GM18520 (cell line): ENCODE data around the gene LIME1.

Experiments used
- ATAC-seq: cut with Tn5 transposase; IDR thresholded peaks from one replicate; pipeline ENCODE4 v1.9.1; 2021; ENCODE audit not compliant: unreplicated experiment

The LIME1 gene

DNA sequence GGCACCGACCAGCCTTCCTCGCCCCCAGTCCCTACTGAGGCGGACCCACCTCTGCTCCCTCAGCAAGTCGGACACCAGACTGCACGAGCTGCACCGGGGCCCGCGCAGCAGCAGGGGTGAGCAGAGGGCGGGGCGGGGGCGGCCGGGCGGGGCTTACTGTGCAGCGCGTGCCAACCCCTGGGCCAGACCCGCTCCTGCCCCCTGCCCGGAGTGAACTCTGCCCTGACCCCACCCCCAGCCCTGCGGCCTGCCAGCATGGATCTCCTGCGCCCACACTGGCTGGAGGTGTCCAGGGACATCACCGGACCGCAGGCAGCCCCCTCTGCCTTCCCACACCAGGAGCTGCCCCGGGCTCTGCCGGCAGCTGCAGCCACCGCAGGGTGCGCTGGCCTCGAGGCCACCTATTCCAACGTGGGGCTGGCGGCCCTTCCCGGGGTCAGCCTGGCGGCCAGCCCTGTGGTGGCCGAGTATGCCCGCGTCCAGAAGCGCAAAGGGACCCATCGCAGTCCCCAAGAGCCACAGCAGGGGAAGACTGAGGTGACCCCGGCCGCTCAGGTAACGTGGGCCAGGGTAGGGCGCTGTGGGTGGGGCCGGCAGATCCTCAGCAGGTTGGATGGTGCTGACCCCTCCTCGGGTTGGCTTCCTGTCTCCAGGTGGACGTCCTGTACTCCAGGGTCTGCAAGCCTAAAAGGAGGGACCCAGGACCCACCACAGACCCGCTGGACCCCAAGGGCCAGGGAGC lies 1.7 kb downstream of the LIME1 start:
- no peak for ATAC-seq

DNA sequence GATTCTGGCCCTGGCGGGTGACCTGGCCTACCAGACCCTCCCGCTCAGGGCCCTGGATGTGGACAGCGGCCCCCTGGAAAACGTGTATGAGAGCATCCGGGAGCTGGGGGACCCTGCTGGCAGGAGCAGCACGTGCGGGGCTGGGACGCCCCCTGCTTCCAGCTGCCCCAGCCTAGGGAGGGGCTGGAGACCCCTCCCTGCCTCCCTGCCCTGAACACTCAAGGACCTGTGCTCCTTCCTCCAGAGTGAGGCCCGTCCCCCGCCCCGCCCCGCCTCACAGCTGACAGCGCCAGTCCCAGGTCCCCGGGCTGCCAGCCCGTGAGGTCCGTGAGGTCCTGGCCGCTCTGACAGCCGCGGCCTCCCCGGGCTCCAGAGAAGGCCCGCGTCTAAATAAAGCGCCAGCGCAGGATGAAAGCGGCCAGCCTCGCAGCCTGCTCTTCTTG lies 2.2 kb downstream of the LIME1 start:
- no peak for ATAC-seq

DNA sequence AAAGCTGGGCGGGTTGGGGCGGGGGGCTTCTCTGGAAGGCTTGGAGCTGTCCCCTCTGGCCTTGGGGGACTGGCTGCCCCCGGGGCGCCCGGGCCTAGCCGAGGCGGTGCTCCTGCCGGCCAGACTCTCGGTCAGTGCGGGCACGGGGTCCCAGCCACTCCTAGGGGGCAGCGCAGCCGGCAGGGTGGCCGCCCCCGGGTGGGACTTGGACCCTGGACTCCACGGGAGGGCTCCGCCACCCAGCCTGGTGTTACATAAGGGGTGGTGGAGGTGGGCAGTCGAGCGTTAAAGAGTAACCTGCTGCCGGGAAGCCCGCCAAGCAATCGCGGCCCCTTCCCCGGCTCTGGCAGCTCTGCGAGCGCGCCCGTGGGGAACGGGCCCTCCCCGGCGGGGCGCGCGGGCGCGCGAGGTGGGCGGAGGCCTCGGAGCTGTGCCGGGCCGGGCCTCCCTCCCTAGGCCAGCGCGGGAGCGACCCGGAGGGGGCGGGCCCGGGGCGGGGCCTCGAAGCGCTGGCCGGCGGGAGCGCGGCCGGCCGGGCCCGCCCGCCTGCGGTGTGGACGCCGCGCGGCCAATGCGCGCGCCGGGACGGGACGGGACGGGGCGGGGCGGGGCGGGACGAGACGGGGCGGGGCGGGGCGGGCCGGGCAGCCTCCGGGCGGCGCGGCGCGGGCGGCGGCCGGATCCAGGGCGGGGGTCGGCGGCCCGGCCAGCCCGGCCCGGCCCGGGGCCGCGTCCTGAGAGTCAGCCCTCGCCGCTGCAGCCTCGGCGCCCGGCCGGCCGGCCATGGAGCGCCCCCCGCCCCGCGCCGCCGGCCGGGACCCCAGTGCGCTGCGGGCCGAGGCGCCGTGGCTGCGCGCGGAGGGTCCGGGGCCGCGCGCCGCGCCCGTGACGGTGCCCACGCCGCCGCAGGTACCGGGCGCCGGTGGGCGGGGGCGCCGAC lies 2.9 kb downstream of the LIME1 start, which contains the start of gene SLC2A4RG:
Gene SLC2A4RG (plus strand): TSS at position 647 of the 940 bp plus-strand sequence. CDS start 137 bp downstream, at position 784.
- peak; percentile 33 for ATAC-seq

DNA sequence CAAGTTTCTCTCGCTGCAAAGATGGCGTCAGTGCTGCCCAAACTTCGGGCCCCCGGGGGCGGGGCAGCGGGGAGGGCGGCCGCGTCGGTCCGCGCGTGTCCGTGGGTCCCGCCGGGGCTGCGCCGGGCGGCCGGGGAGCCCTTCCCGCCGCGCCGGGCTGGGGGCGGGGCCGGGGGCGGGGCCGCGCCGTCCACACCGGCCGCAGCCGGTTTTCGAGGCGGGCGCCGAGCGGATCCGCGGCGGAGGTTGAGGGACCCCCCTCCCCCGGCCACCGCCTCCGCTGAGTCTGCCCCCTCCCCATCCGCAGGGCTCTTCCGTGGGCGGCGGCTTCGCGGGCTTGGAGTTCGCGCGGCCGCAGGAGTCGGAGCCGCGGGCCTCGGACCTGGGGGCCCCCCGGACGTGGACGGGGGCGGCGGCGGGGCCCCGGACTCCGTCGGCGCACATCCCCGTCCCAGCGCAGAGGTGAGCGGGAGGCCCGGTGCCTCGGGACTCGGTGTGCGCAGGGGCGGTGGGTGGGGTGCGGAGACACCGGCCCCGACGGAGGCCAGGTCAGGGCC lies 3.7 kb downstream of the LIME1 start:
- peak; percentile 13 for ATAC-seq

DNA sequence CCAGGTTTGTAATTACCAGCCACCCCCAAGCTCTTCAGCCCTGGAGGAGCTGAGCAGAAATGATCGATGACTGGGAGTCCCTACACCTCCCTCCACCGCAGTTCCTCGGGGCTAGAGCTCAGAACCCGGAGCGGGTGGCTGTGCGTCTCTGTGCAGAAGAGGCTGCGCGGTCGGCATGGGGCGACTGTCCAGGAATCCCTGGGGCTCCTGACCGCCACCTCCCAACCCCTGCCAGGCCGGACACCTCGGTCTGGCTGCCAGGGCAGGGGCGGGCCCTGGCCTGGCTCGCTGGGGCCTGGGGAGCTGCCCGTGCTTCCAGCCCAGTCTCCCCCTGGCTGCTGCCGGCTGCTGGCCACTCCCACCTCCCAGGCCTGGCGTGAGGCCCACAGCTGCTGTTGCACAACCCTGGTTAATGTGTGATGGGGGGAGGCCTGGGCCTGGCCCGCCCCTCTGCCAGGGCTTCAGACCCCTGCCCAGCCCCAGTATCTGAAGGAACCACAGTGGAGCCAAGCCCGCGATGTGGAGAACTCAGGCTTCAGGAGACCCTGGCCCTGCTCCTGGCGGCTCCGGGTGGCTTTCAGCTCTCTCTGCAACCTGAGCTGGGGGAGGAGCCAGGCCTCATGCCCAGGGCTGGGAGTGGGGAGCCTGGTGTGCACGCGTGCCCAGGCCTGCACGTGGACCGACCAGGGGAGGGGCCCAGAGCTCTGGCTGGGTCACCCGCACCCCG lies 4.3 kb downstream of the LIME1 start:
- no peak for ATAC-seq

DNA sequence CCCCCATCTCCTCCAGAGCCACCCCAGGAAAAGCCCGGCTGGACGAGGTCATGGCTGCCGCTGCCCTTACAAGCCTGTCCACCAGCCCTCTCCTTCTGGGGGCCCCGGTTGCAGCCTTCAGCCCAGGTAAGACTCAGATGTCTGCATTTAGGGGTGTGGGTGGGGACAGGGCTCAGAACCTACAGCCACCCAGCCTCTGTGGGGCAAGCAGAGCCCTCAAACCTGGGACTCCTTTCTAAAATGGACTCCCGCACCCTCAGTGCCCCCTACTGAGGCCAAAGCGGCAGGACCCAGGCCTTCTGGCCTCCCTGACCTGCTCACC lies 4.9 kb downstream of the LIME1 start:
- no peak for ATAC-seq

DNA sequence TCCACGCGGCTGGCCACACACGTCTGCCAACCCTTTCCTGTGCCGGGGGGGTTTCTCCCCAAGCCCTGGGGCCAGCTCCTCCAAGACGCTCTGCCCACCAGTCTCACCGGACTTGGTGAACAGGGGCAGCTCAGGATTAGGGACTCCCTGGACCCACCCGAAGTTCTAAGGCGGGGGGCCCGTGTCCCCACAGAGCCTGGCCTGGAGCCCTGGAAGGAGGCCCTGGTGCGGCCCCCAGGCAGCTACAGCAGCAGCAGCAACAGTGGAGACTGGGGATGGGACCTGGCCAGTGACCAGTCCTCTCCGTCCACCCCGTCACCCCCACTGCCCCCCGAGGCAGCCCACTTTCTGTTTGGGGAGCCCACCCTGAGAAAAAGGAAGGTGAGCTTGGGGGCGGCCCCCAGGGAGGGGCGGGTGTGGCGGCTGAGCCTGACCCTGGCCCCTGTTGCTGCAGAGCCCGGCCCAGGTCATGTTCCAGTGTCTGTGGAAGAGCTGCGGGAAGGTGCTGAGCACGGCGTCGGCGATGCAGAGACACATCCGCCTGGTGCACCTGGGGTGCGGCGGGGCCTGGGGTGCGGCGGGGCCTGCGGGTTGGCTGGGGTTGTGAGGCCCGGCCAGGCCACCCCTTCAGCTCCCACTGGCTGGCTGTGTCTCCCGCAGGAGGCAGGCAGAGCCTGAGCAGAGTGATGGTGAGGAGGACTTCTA lies 5.4 kb downstream of the LIME1 start:
- no peak for ATAC-seq

DNA sequence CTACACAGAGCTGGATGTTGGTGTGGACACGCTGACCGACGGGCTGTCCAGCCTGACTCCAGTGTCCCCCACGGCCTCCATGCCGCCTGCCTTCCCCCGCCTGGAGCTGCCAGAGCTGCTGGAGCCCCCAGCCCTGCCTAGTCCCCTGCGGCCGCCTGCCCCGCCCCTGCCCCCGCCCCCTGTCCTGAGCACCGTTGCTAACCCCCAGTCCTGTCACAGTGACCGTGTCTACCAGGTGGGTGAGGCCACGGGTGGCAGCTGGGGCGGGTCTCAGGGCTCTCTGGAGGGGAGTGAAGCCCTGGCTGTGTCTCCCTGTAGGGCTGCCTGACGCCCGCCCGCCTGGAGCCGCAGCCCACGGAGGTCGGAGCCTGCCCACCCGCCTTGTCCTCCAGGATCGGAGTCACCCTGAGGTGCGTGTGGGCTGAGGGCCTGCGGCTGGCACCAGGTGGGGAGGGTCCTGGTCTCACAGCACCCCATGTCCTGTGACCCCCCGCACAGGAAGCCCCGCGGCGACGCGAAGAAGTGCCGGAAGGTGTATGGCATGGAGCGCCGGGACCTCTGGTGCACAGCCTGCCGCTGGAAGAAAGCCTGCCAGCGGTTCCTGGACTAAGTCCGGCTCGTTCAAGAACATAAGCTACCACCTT lies 6.0 kb downstream of the LIME1 start:
- no peak for ATAC-seq

DNA sequence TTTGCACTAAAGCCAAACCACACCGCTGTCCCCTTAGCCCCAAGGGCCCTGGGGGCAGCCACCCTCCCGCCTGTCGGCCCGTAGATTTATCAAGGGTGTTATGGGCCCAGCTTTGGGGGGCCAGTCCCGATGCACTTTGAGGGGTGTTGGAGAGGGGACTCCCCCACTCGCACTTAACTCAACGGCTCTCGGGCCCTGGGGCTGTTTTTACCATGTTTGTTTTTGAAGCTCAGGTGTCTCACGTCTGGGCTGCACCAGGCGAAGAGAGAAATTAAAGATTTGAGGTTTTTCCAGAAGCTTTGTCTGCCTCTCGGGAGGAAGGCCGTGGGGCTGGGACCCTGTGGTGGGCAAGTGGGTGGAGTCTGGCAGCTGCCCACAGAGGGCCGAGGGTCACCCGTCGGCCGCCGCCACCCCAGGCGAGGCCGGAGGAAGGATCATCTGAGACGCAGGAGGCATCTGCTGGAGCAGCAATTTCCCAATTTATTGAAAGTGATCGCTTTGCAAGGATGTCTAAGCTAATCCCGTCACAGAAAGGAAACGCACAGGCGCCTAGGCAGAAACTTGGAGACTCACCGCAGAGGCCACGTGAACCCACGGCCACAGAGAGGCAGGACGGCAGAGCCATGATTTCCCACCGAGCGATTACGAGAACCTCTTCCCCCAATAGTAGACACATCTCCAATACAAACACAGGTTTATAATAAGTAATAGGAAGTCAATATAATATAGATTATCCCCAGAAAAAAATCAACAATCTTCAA lies 6.9 kb downstream of the LIME1 start:
- ATAC-seq = no peak

DNA sequence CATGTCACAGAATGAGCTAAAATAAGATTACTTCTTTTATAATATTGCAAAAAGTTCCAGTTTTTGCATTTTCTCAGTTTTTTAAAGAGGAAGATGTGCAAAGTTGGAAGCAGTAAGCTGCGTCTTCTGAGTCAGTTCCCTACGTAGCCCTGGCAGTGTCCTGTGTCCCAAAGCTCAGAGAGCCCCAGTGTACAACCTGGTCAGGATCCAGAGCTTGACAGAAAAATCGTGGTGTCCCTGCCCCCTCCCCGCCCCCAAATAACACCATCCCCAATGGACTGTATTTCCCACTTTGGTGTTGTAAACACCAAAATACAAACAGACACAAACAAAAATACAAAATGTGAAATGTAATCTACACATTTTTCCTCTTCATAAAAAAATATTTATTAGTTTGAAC lies 7.7 kb downstream of the LIME1 start:
- no peak for ATAC-seq

DNA sequence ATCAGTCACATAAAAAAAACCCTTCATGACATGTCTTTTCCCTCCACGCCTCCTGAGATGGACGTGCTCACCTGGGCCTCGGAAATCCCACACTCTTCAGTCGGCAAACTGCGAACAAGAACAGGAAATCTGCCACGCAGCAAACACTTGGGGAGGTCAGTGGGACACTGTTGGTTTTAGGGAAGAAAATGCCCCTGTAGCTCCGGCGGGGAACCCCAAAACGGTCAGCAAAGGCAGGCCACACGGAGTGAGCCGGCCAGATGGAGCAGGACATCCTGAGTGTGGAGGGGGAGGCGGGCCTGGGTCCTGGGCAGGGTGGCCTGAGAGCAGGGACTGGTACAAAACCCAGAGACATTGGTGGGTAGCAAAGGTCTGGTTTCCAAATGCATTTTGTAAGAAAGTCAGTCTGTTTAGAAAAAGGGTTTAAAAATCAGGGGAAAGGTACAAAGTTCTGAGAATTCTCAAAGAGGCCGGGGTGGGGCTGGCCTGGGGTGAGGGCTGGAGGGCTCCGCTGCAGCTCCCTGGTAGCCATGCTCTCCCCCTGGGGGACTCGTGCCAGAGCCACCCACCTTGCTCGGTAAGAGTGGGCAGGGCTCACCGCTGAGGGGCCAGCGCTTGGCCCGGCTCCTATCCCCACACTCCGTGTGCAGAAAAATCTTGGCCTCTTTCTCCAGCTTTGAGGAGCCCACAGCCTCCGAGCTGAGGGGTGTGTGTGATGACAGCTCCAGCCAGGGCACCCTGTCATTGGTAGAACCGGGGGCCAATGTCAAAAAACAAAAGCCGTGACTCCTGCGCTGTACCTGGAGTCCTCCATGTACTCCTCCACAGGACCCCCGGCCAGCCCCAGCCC lies 8.3 kb downstream of the LIME1 start:
- ATAC-seq = no peak

DNA sequence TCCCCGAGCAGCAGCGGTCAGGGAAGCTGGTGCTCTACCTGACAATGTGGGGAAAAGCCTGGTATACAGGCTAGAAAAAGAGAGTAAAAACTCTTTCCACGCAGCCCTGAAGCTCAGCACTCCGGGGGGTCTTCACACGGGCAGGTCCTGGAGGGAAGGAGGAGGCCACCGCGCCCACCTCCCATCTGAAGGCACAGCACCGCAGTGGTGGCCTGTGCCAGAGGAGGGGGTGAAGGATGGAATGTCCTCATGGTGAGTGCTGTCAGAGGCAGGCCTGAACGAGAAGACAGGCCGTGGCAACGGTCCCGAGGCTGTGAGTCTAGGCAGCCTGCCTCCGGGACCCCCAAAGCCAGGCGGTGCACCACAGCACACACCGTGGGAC lies 9.0 kb downstream of the LIME1 start:
- ATAC-seq = no peak

DNA sequence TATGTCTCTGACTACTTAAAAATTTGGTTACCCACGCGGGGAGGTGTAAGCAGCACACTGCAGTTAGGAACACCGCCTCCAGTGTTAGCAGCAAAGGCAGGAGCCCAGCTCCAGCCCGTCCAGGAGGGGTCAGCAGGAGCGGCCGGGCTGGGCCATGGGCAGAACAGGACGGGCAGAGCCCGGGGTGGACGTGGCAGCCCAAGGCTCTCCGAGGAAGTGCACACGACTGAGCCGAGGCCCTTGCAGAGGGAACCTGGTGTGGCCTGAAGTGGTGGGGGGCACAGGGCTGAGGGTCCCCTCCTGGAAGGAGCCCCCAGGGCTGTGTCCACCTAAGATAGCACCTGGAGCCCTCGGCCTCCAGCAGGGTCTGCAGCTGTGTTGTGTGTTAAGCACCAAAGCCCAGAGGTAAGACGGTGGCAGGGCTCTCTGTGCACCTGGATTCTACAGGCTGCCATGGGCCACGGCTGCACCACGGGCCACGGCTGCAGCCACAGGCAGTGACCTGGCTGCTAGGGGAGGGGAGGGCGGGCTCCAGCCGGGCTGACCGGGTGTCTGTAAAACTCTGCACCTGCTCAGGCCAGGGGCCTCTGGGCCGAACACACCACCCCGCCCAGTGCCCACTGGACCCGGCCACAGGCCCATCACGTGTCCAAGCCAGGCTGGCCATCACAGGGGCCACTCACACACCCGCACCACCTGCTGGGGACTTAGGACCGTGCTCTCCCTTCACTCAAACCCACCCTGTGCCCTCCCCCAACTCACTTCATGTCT lies 9.7 kb downstream of the LIME1 start:
- ATAC-seq = no peak

DNA sequence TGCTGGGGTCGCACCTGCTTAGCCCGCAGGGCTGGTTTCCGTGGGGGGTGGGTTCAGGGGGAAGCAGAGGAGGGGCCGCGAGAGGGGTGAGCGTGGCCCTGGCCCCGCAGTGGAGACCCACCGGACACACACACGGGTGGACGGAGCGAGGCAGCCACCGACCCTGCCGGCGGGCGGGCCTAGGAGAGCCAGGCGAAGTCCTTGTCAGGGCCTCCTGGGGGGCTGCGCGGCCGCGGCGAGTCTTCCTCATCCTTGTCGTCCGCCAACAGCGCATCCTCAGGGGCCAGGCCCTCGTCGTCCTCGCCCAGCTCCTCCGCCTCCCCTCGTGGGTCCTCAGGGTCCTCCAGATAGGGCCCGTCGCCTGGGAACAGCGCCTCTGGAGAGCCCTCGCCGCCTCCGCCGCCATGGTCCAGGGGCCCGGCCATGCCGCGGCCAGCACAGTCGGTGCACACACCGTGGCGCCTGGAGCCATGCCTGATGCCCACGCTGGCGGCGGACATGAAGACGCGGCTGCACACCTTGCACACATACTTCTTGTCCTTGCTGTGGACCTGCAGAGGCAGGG lies 10.4 kb downstream of the LIME1 start:
- no peak for ATAC-seq

DNA sequence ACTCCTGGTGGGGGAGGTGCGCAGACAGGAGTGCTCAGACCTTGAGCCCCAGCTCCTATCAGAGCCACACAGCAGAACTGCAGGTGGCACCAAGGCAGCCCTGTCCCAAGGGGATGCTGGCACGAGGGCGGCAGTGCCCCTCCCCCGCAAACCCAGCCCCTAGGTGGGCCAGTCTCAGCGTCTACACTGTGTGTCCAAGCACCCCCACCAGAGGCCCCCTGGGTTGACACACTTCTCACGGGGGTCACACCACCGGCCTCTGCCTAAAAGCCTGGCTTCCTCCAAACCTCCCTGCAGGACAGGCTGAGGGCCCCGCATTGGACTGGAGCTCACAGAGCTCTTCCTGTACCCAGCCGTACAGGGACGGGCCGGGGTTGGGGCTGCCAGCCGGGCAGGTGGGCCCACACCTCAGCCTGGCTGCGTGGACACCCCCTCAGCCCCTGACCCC lies 11.2 kb downstream of the LIME1 start:
- no peak for ATAC-seq

DNA sequence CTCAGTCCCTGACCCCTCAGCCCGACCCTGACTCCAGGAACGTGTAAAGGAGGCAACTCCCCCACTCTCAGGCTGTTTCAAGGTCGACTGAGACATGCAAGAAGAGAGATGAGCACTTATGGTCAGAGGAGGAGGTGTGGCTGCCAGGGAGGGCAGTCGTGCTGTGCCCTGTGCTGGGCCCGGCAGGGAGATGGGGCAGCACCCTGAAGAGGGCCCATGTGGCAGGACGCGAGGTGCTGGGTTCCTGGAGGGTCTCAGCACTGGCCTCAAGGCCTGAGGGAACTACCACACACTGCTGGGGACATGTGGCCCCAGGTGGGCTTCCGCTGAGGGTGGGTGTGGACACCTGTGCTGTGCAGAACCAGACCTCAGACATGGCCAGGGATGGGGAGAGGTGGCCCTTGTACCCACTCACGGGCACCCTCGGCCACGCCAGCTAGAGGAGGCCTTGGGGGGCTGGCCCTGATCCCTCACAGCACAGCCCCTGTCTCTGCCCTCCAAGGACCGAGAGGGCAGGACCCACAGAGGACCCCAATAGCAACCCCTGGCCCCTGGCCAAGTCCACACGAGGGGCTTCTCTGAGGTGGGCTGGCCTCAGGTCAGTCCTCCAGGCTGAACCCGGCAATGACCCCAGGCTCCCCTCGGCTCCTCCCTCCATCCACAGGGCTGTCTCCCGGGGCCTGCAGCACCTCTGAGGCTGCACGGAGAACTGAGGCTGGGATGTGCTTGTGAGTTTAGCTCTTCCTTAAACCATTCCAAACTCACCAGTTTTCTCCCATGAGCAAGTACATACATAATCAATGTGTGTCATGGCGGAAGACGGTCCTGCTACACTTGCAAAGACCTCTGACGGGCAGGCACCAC lies 11.8 kb downstream of the LIME1 start:
- ATAC-seq = no peak

DNA sequence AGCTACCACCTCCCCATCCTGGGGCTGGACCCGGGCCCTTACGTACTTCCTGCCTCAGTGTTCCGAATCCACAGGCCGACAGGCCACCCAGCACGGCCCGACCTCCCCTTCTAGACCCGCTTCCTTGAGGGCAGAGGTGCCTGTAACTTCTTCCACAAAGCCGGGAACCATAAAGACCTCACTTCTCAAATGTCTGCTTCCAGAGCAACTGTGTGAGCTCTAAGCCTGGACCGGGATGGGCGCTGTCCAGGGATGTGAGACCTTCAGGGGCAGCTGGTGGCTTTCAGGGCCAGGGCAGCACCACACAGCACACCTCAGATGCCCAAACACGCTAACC lies 12.4 kb downstream of the LIME1 start:
- ATAC-seq = no peak
